GM19438 (cell line): ENCODE measurements around the gene ACSS3.
"Not testable (repeated sequence)": the region's sequence is repeated elsewhere in the genome, so short reads cannot be mapped to it uniquely, and the experiment has no call there.

ENCODE experiments used
- ATAC-seq: cut with Tn5 transposase; IDR thresholded peaks from one replicate; pipeline ENCODE4 v1.9.1; 2021; ENCODE audit warnings: low read depth; ENCODE audit not compliant: unreplicated experiment

The ACSS3 gene

GRCh38 chr12:81077686-81078441, at the start of gene ACSS3:
TSS of gene ACSS3 (plus strand) at chr12:81078079. CDS start at chr12:81078121, 42 bp downstream.
- no peak for ATAC-seq

- no peak for ATAC-seq
Measured at GRCh38 chr12:81034926-81035325, 43.0 kb upstream of the ACSS3 start.

GRCh38 chr12:81039231-81039630, 38.6 kb upstream of the ACSS3 start:
- ATAC-seq, result no peak

- no peak for ATAC-seq
Measured at GRCh38 chr12:81043979-81044740, 33.7 kb upstream of the ACSS3 start.

GRCh38 chr12:81064971-81065370, 12.9 kb upstream of the ACSS3 start:
- ATAC-seq, result not testable (repeated sequence)

GRCh38 chr12:81070846-81071245, 7.0 kb upstream of the ACSS3 start:
- ATAC-seq, result no peak

GRCh38 chr12:81075539-81075938, 2.3 kb upstream of the ACSS3 start:
- ATAC-seq, result no peak

- ATAC-seq, result no peak
Measured at GRCh38 chr12:81077329-81077685, 572 bp upstream of the ACSS3 start.

- ATAC-seq, result no peak
Measured at GRCh38 chr12:81078469-81079196, 754 bp downstream of the ACSS3 start.

GRCh38 chr12:81079280-81080076, 1.6 kb downstream of the ACSS3 start:
- ATAC-seq, result no peak

GRCh38 chr12:81080431-81080983, 2.6 kb downstream of the ACSS3 start:
- no peak for ATAC-seq

- no peak for ATAC-seq
Measured at GRCh38 chr12:81081726-81082125, 3.8 kb downstream of the ACSS3 start.

- ATAC-seq, result no peak
Measured at GRCh38 chr12:81083018-81083417, 5.1 kb downstream of the ACSS3 start.

GRCh38 chr12:81083906-81084513, 6.1 kb downstream of the ACSS3 start:
- no peak for ATAC-seq

GRCh38 chr12:81084811-81085350, 7.0 kb downstream of the ACSS3 start:
- ATAC-seq, result no peak

- no peak for ATAC-seq
Measured at GRCh38 chr12:81085832-81086231, 8.0 kb downstream of the ACSS3 start.

- ATAC-seq, result no peak
Measured at GRCh38 chr12:81086342-81086741, 8.5 kb downstream of the ACSS3 start.

GRCh38 chr12:81088221-81088620, 10.3 kb downstream of the ACSS3 start:
- ATAC-seq, result no peak

GRCh38 chr12:81089412-81089811, 11.5 kb downstream of the ACSS3 start:
- ATAC-seq, result no peak

GRCh38 chr12:81092053-81092452, 14.2 kb downstream of the ACSS3 start:
- no peak for ATAC-seq
